ENCODE results near the gene PDLIM4.

Gene PDLIM4

GRCh38 chr5:132313961-132314432, 56.5 kb downstream of the PDLIM4 start:
- DNase-seq = no peak

DNA sequence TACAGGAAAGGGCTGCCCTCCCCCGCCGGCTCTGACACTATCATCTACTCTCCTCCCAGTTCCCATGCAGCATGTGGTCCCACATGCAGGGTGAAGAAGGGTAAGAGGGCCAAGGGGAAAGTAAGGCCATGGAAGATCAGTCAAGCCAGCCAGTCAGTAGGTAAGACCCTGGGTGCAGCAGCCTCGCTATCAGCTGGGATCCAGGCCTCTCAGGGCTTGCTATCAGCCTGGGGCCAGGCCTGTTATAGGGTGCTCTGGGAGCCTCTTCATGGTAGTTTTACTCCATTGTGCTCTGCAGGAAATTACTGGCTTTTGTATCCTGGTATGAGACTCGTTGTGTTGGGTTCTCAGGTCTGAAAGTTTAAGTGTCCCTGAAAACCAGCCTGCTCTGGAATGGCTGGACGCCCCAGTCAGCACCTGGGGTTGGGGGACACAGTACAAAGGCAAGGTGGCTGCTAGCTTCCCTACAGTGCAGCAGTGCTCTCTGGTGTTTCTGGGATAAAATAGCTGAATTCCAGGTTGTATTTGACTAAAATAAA, 58.1 kb downstream of the PDLIM4 start:
- DNase-seq = no peak

- no peak for DNase-seq
Observed at GRCh38 chr5:132319975-132320374, 62.5 kb downstream of the PDLIM4 start.

GRCh38 chr5:132321109-132321721, 63.7 kb downstream of the PDLIM4 start:
- no peak for DNase-seq

- no peak for DNase-seq
Observed at GRCh38 chr5:132322266-132322665, 64.8 kb downstream of the PDLIM4 start.
